NK-92 (cell line): ENCODE data around the gene PKHD1.

Experiments used
- DNase-seq: peaks from one replicate; lab custom pipeline; 2025; ENCODE audit not compliant: unreplicated experiment; lab: John Stamatoyannopoulos, UW

The PKHD1 gene

GRCh38 chr6:51569594-51569993 lies 517.8 kb downstream of the PKHD1 start:
- no peak for DNase-seq

DNA sequence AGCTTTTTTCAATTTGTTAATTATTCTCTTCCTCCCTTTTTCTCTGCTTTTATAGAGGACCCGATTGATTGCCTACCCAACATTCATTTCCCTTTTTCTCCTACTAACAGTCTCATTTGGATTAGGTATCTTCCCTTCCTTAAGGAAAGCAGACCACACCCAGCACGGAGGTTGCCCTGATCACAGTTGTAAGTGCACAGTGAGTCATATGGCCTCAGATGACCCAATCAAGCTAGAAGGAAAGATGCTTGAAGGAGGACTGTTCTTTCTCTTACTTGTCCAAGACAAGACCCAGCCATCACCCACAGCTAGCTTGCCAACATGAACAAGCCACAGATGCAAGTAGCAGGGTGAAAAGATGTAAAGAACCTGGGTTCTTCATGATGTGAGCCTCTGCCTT lies 518.6 kb downstream of the PKHD1 start:
- DNase-seq, result no peak

- DNase-seq, result no peak
Observed at GRCh38 chr6:51565472-51565871, 521.9 kb downstream of the PKHD1 start.
